Gastroesophageal sphincter (tissue), 4 donors: ENCODE data around the gene OXNAD1. TPM values are rescaled to one million over a fixed set of nuclear protein-coding genes. Genes with fewer than 3 reads are reported as not detected.

Experiments used
- ATAC-seq: fragments of 150-250 bp; one replicate; pipeline ENCODE4 v1.9.1; 2016; ENCODE audit warnings: mild to moderate bottlenecking, moderate library complexity
- H3K27ac ChIP-seq, 4 donors: fragments of 200-600 bp; sonication (generic) in 3 of 4; 1 replicate in 3 of 4; 2 replicates in 1 of 4; pipeline ENCODE4 v1.5.1; 2016 to 2019
- H3K27me3 ChIP-seq: fragments of 200-600 bp; sonication (generic); one replicate; pipeline ENCODE4 v1.5.1; 2019
- H3K36me3 ChIP-seq, 2 donors: fragments of 200-600 bp; sonication (generic); one replicate each; pipeline ENCODE4 v1.5.1; 2019; ENCODE audit warnings: control low read depth in 1 of 2
- H3K4me1 ChIP-seq, 3 donors: fragments of 200-600 bp; sonication (generic); 1 replicate in 2 of 3; 2 replicates in 1 of 3; pipeline ENCODE4 v1.5.1; 2016 to 2019; ENCODE audit warnings: control low read depth in 2 of 3
- H3K4me3 ChIP-seq, 2 donors: fragments of 200-600 bp; sonication (generic); one replicate each; pipeline ENCODE4 v1.5.1; 2019; ENCODE audit warnings: mild to moderate bottlenecking in 1 of 2, moderate library complexity in 1 of 2
- H3K9me3 ChIP-seq, 3 donors: fragments of 200-600 bp; sonication (generic); one replicate each; pipeline ENCODE4 v1.5.1; 2017 to 2019; ENCODE audit warnings: control low read depth in 2 of 3
- EP300 ChIP-seq: sonication (generic); formaldehyde crosslinking; IDR thresholded peaks from one replicate; pipeline ENCODE4 v1.6.1; 2017; ENCODE audit warnings: antibody characterized with exemption, mild to moderate bottlenecking
- POLR2A ChIP-seq, 2 donors: fragments of 450-650 bp; IDR thresholded peaks; one replicate each; pipeline ENCODE4 v1.6.1; 2017; ENCODE audit warnings: antibody characterized with exemption in 2 of 2, mild to moderate bottlenecking in 2 of 2, moderate library complexity in 1 of 2
- POLR2AphosphoS5 ChIP-seq: sonication (generic); formaldehyde crosslinking; IDR thresholded peaks from one replicate; pipeline ENCODE4 v1.6.1; 2017; ENCODE audit warnings: antibody characterized with exemption
- WGBS, 2 donors: methylation state at CpG; one replicate each; pipeline ENCODE4 v1.1.5; 2018; ENCODE audit warnings: low coverage in 1 of 2; 5-methylcytosine and 5-hydroxymethylcytosine counted together
- total RNA-seq, 4 donors: library from RNA; depleted of rRNA; stranded (reverse); fragments of >200 nt; gene quantifications; one replicate each; pipeline ENCODE4 v1.1.0, GENCODE V29; 2016
- TF ChIP-seq, protein P1 (sequence below), 4 experiments: fragments of 200-600 bp in 2 of 4; fragments of 450-650 bp in 2 of 4; sonication (generic) in 1 of 4; IDR thresholded peaks; one replicate each; pipeline ENCODE4 v1.5.1; 2017 to 2019; ENCODE audit warnings: antibody characterized with exemption in 4 of 4, mild to moderate bottlenecking in 2 of 4, moderate library complexity in 2 of 4

OXNAD1 gene
- total RNA-seq, 4 donors from 2014 or later, result 10.2 to 13.2 (median 12.4) TPM

DNA sequence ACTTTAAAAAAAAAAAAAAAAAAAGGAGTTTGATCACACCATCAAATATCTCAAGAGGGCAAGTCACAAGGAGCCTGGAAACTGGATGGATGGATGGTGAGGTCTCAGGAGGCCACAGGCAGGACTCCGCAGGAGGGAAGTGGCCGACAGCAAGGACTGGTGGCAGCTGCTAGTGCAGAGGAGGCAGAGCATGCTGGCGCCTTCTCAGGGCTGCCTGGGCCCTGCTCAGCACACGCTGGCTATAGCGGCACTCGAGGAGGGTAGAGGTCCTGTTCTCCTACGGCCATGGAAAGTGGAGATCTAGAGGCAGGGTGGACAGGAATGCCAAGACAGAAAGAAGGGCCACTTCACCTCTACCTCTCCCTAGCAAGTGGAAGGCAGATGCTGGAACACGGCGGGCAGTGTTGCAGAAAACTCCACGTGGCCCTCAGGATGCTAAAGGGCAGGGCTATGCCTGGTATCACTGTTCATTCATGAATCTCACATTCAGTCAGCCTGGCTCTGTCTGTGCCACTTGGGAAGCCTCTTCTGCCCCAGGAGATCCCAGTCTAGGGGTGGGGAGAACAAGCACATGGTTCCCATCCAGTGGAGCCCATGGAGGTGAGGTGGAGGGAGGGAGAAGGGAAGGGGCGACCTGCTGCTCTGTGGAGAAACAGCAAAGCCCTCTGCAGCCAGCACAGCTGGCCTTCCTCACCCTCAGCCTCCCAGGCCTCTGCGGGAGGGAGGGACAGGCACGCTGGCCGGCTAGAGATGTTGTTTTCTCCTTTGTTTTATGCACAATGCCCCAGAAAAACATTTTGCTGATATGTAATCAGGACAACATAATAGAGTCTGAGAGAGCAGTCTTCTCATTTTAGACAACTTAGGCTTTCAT, 71.0 kb downstream of the OXNAD1 start:
- Histone ChIP-seq H3K27me3 (no peaks in the 10 kb centered on the region), H3K4me1 (peaks cover 0 to 57% (median 20%) of the 10 kb centered on the region in 3 donors), H3K9me3 (peaks cover 0 to 16% (median 0%) of the 10 kb centered on the region in 3 donors), H3K27ac (peak overlapping the region; percentile 61 to 86 (median 78)), H3K36me3 (peaks cover 0 to 25% of the 10 kb centered on the region in 2 donors), H3K4me3 (no peak overlapping the region)
- 58 to 86% methylated on average over 3 to 9 of the region's 14 CpGs for WGBS, 2 donors
- no peak for ATAC-seq
- TF ChIP-seq POLR2A (IDR thresholded peaks at IDR 0.05), result no peak
- no peak for TF ChIP-seq POLR2AphosphoS5
- TF ChIP-seq EP300, result no peak
- TF ChIP-seq, protein P1, sequence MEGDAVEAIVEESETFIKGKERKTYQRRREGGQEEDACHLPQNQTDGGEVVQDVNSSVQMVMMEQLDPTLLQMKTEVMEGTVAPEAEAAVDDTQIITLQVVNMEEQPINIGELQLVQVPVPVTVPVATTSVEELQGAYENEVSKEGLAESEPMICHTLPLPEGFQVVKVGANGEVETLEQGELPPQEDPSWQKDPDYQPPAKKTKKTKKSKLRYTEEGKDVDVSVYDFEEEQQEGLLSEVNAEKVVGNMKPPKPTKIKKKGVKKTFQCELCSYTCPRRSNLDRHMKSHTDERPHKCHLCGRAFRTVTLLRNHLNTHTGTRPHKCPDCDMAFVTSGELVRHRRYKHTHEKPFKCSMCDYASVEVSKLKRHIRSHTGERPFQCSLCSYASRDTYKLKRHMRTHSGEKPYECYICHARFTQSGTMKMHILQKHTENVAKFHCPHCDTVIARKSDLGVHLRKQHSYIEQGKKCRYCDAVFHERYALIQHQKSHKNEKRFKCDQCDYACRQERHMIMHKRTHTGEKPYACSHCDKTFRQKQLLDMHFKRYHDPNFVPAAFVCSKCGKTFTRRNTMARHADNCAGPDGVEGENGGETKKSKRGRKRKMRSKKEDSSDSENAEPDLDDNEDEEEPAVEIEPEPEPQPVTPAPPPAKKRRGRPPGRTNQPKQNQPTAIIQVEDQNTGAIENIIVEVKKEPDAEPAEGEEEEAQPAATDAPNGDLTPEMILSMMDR (IDR thresholded peaks at IDR 0.05), result no peak

GRCh38 chr3:16336825-16337224, 71.8 kb downstream of the OXNAD1 start:
- Histone ChIP-seq H3K9me3 (peaks cover 0 to 10% (median 0%) of the 10 kb centered on the region in 3 donors), H3K36me3 (peaks cover 0 to 25% of the 10 kb centered on the region in 2 donors), H3K27me3 (no peaks in the 10 kb centered on the region), H3K4me1 (peaks cover 0 to 61% (median 20%) of the 10 kb centered on the region in 3 donors), H3K4me3 (no peak overlapping the region), H3K27ac (peak overlapping the region; percentile 61 to 86 (median 76))
- no peak for TF ChIP-seq EP300
- TF ChIP-seq, protein P1 (IDR thresholded peaks at IDR 0.05), result no peak
- no peak for TF ChIP-seq POLR2AphosphoS5
- no peak for TF ChIP-seq POLR2A (IDR thresholded peaks at IDR 0.05)
- WGBS, 2 donors, result 60 to 79% methylated on average over 2 to 3 of the region's 6 CpGs
- ATAC-seq, result no peak

DNA sequence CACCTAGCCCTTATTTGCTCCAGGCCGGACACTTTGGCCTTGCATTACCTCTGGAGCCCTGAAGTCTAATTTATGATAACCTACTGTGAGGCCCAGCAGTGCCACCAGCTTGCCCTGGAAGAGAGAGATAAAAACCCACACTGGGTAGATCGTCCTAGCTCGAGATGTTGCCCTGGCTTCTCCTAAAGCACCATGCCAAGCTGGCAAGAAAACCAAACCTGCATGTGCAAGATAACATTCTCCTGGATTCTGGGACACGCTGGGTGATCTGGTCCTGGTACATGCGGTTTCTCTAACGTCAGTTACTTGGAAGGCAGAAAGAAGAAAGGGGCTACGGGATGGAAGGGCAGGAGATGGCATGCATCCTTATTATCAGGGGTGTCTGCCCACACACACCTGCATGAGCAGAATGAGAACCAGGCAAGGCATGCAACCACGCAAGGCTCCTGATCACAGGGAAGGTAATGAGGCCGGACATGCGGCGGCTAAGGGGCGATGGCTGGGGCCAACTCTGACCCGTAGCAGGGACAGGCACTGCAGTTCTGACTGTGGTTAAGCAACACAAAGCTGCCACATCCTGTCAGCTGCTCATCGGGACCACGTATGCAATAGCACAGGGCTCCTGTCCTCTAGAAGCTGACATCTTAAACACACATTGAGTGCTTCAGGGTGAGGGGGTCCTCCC, 73.0 kb downstream of the OXNAD1 start:
- Histone ChIP-seq H3K27me3 (no peaks in the 10 kb centered on the region), H3K4me1 (peaks cover 0 to 54% (median 20%) of the 10 kb centered on the region in 3 donors), H3K4me3 (no peak overlapping the region), H3K27ac (peak overlapping the region; percentile 55 to 86 (median 76)), H3K36me3 (peaks cover 0 to 25% of the 10 kb centered on the region in 2 donors), H3K9me3 (peaks cover 0 to 7% (median 0%) of the 10 kb centered on the region in 3 donors)
- no peak for ATAC-seq
- TF ChIP-seq POLR2A (IDR thresholded peaks at IDR 0.05) (no peak), EP300 (no peak), POLR2AphosphoS5 (no peak)
- TF ChIP-seq, protein P1 (IDR thresholded peaks at IDR 0.05), result no peak
- 68 to 75% methylated on average over 5 to 13 of the region's 15 CpGs for WGBS, 2 donors

DNA sequence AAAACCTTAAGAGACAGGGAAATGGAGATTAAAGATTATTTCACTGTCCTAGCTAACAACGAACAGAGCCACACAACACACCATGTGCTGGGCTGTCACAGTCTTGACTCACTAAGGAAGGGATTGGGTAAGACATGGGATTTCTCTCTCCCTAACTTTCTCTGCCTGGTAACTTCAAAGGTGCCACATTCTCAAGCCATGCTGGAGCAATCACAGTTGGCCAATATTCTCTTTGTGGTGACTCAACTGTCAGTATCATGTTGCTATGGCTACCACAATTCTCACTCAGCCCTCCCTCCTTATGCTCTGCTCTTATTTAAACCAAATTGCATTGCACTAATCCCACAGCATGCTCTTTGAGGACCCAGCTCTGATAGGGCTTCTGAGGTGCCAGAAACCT, 74.0 kb downstream of the OXNAD1 start:
- TF ChIP-seq EP300 (no peak), POLR2A (IDR thresholded peaks at IDR 0.05) (no peak), POLR2AphosphoS5 (peak; percentile 49)
- TF ChIP-seq, protein P1 (IDR thresholded peaks at IDR 0.05), result no peak

More for the DNA sequence above, 74.0 kb downstream of the OXNAD1 start:
- peak; percentile 86 for ATAC-seq
- Histone ChIP-seq H3K9me3 (peaks cover 0 to 7% (median 0%) of the 10 kb centered on the region in 3 donors), H3K27ac (peak overlapping the region; percentile 55 to 86 (median 76)), H3K4me1 (peaks cover 0 to 48% (median 20%) of the 10 kb centered on the region in 3 donors), H3K36me3 (peaks cover 0 to 30% of the 10 kb centered on the region in 2 donors), H3K4me3 (no peak overlapping the region), H3K27me3 (no peaks in the 10 kb centered on the region)
- 0 to 50% methylated on average over 1 of the region's 1 CpG for WGBS, 2 donors
